IMR-90 (cell line): ENCODE results near the gene IL10. TPM values are rescaled to one million over a fixed set of nuclear protein-coding genes. Genes with fewer than 3 reads are reported as not detected.

ENCODE experiments used
- ATAC-seq: fragments of 200-7000 bp; cut with Tn5 transposase; 2 replicates; pipeline ENCODE4 v1.9.1; 2020; ENCODE audit warnings: low read depth, mild to moderate bottlenecking, moderate library complexity
- BruUV-seq: library from RNA; stranded (reverse); fragments of 400-500 nt; replicated peaks from 2 replicates; lab custom pipeline; 2021; lab: Mats Ljungman, UMichigan
- CTCF ChIA-PET: fragments of 300-600 bp; formaldehyde crosslinking; extraction: SDS; loops from one replicate; lab custom pipeline; 2021; ENCODE audit warnings: antibody characterized with exemption; lab: Yijun Ruan, JAX
- POLR2A ChIA-PET: fragments of 300-600 bp; sonication (Branson Sonifier 250); formaldehyde crosslinking; loops from one replicate; lab custom pipeline; 2022; ENCODE audit warnings: antibody characterized with exemption; ENCODE audit not compliant: unreplicated experiment; lab: Charles Lee
- DNase-seq: peaks from one replicate; pipeline ENCODE4 v3.0.0; 2013
- H2AFZ ChIP-seq: replicated peaks from 2 replicates; pipeline ENCODE3; 2013; ENCODE audit warnings: low read length, mild to moderate bottlenecking; ENCODE audit not compliant: poor library complexity
- H2AK5ac ChIP-seq: 2 replicates; pipeline ENCODE4 v1.6.1; 2013; ENCODE audit warnings: low read depth, low read length, inconsistent platforms
- H2AK9ac ChIP-seq: replicated peaks from 2 replicates; pipeline ENCODE3; 2013; ENCODE audit warnings: mild to moderate bottlenecking, low read depth, low read length, moderate library complexity; ENCODE audit not compliant: poor library complexity
- H2BK120ac ChIP-seq: 2 replicates; pipeline ENCODE4 v1.6.1; 2013; ENCODE audit warnings: low read depth, low read length, inconsistent platforms
- H2BK15ac ChIP-seq: 3 replicates; pipeline ENCODE4 v1.6.1; 2013; ENCODE audit warnings: low read depth, low read length, inconsistent platforms
- H2BK20ac ChIP-seq: 2 replicates; pipeline ENCODE4 v1.6.1; 2013; ENCODE audit warnings: low read depth, mild to moderate bottlenecking, inconsistent platforms, low read length, moderate library complexity
- H2BK5ac ChIP-seq: 2 replicates; pipeline ENCODE4 v1.6.1; 2013; ENCODE audit warnings: mild to moderate bottlenecking, low read depth, low read length, inconsistent platforms; ENCODE audit not compliant: poor library complexity, severe bottlenecking
- H3K14ac ChIP-seq: replicated peaks from 2 replicates; pipeline ENCODE4 v1.6.1; 2013; ENCODE audit warnings: low read depth, low read length, inconsistent platforms
- H3K18ac ChIP-seq: 2 replicates; pipeline ENCODE4 v1.6.1; 2013; ENCODE audit warnings: low read depth, low read length, control low read depth
- H3K23ac ChIP-seq: 2 replicates; pipeline ENCODE4 v1.6.1; 2013; ENCODE audit warnings: low read depth, low read length, inconsistent platforms
- H3K27ac ChIP-seq: 2 replicates; pipeline ENCODE4 v1.5.1; 2013; ENCODE audit warnings: mild to moderate bottlenecking, control low read depth, low read length; ENCODE audit not compliant: insufficient read depth
- H3K27me3 ChIP-seq: 2 replicates; pipeline ENCODE4 v1.6.1; 2013; ENCODE audit warnings: low read length; ENCODE audit not compliant: control insufficient read depth, insufficient read depth
- H3K36me3 ChIP-seq: 2 replicates; pipeline ENCODE4 v1.6.1; 2013; ENCODE audit warnings: low read length, mixed read lengths; ENCODE audit not compliant: control insufficient read depth, insufficient read depth
- H3K4ac ChIP-seq: 2 replicates; pipeline ENCODE4 v1.6.1; 2013; ENCODE audit warnings: low read depth, low read length, inconsistent platforms
- H3K4me1 ChIP-seq: 2 replicates; pipeline ENCODE4 v1.6.1; 2013; ENCODE audit warnings: low read length, mixed read lengths; ENCODE audit not compliant: control insufficient read depth, insufficient read depth
- H3K4me2 ChIP-seq: 2 replicates; pipeline ENCODE4 v1.6.1; 2013; ENCODE audit warnings: low read depth, mild to moderate bottlenecking, control low read depth, low read length, moderate library complexity
- H3K4me3 ChIP-seq: 2 replicates; pipeline ENCODE4 v1.5.1; 2013; ENCODE audit warnings: low read depth, mild to moderate bottlenecking, control low read depth, low read length, moderate library complexity; ENCODE audit not compliant: insufficient read depth
- H3K56ac ChIP-seq: 2 replicates; pipeline ENCODE4 v1.6.1; 2013; ENCODE audit warnings: low read length, inconsistent platforms; ENCODE audit not compliant: insufficient read depth; ENCODE audit errors: extremely low read depth
- H3K79me1 ChIP-seq, 2 experiments: 2 replicates each; pipeline ENCODE4 v1.6.1; 2013; ENCODE audit warnings: low read length in 2 of 2, inconsistent platforms in 1 of 2, low read depth in 1 of 2
- H3K9ac ChIP-seq: 2 replicates; pipeline ENCODE4 v1.6.1; 2013; ENCODE audit warnings: low read depth, low read length, control low read depth
- H3K9me1 ChIP-seq: 2 replicates; pipeline ENCODE4 v1.6.1; 2013; ENCODE audit warnings: low read length, inconsistent platforms; ENCODE audit not compliant: insufficient read depth
- H3K9me3 ChIP-seq: 2 replicates; pipeline ENCODE4 v1.6.1; 2013; ENCODE audit warnings: low read length; ENCODE audit not compliant: control insufficient read depth, insufficient read depth
- H4K20me1 ChIP-seq: 2 replicates; pipeline ENCODE4 v1.6.1; 2013; ENCODE audit warnings: low read length, inconsistent platforms; ENCODE audit not compliant: insufficient read depth
- H4K5ac ChIP-seq: 2 replicates; pipeline ENCODE4 v1.6.1; 2013; ENCODE audit warnings: mild to moderate bottlenecking, low read depth, low read length, control low read depth
- H4K8ac ChIP-seq, 2 experiments: 2 replicates each; pipeline ENCODE4 v1.6.1; 2013; ENCODE audit warnings: low read depth in 2 of 2, low read length in 2 of 2, control low read depth in 1 of 2, inconsistent platforms in 1 of 2
- H4K91ac ChIP-seq: 2 replicates; pipeline ENCODE4 v1.6.1; 2013; ENCODE audit warnings: low read depth, low read length, inconsistent platforms; ENCODE audit not compliant: insufficient read depth
- MAFK ChIP-seq: IDR thresholded peaks from 2 replicates; pipeline ENCODE4 v1.6.1; 2012; ENCODE audit warnings: low read depth, low read length, improper control_type of control experiment
- MAZ ChIP-seq: IDR thresholded peaks from 2 replicates; pipeline ENCODE4 v1.6.1; 2012; ENCODE audit warnings: low read depth, mild to moderate bottlenecking, low read length, improper control_type of control experiment, moderate library complexity, borderline replicate concordance
- MXI1 ChIP-seq: IDR thresholded peaks from 2 replicates; pipeline ENCODE4 v1.6.1; 2012; ENCODE audit warnings: low read depth, mild to moderate bottlenecking, low read length, moderate library complexity, borderline replicate concordance
- POLR2A ChIP-seq: IDR thresholded peaks from 2 replicates; pipeline ENCODE4 v1.6.1; 2012; ENCODE audit warnings: mild to moderate bottlenecking, low read depth, low read length
- WGBS, 2 experiments: methylation state at CpG; one replicate each; pipeline versions ENCODE4 v1.1.5 to v1.1.7; 2013; ENCODE audit warnings: missing lambda C conversion rate in 2 of 2; ENCODE audit not compliant: insufficient read length in 1 of 2; ENCODE audit errors: extremely low coverage in 2 of 2; 5-methylcytosine and 5-hydroxymethylcytosine counted together
- dilution Hi-C: fragments of 300-500 bp; cut with HindIII; formaldehyde crosslinking; loops from one replicate; pipeline ENCODE4 v1.14.3; 2018; ENCODE audit warnings: low sequenced_read_pairs; ENCODE audit not compliant: unreplicated experiment
- in situ Hi-C: fragments of 300-500 bp; cut with MboI; formaldehyde crosslinking; loops from 3 replicates; pipeline ENCODE4 v1.14.3; 2019; ENCODE audit warnings: low sequenced_read_pairs, inconsistent platforms, mixed read lengths
- intact Hi-C: fragments of 100-400 bp; cut with micrococcal nuclease; formaldehyde crosslinking; loops from 2 replicates; pipeline ENCODE4 v1.10.0; 2022
- polyA plus RNA-seq, 3 experiments: library from polyadenylated mRNA; depleted of rRNA; stranded (reverse); fragments of >200 nt; gene quantifications; 2 replicates each; pipeline ENCODE4 v1.2.3, GENCODE V29; 2012; ENCODE audit warnings: low replicate concordance in 1 of 3
- total RNA-seq: library from RNA; depleted of rRNA; stranded (reverse); fragments of >200 nt; gene quantifications from 2 replicates; pipeline ENCODE4 v1.2.3, GENCODE V29; 2012
- TF ChIP-seq, protein P1 (sequence below): fragments of 150-350 bp; IDR thresholded peaks from 2 replicates; pipeline ENCODE4 v1.6.1; 2016; ENCODE audit warnings: low read depth, mild to moderate bottlenecking, low read length, moderate library complexity, borderline replicate concordance
- TF ChIP-seq, protein P2 (sequence below): conservative IDR thresholded peaks from 2 replicates; pipeline ENCODE4 v1.5.1; 2012; ENCODE audit warnings: mild to moderate bottlenecking, low read depth, low read length, improper control_type of control experiment

Gene IL10
- total and polyA plus RNA-seq, 2 of the 4 experiments (the other 2 are of a cell fraction), result not detected

DNA sequence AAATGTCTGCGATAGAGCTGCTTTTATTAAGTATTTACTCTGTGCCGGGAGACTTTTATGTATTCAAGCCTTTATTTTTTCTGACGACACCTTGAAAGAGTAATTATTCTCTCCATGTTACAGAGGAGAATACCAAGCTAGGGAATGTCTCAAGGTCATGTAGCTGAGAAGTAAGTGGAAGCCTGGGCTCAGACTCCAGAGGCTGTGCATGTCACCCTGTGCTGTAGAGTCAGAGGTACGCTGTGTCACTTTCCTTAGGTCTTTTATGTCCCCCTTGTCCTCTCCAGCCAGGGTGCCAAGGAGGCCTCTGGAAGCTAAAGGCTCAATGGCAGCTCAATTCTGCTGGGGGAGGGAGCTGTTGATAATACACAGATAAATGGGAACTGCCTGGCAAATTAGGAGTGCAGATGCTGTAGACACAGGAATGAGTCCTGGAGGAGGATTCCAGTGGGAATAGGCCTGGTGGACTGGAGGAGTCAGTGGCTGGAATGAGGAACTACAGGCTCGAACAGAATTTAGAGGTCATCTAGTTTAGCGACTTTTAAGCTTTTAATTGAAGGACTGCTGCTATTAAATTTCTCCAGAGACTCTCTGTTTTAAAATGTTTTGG, 11.0 kb downstream of the IL10 start:
- CTCF ChIA-PET, result interaction anchor here (0.8 to 2.2 kb wide), 2 partner anchors 8 to 25 kb away, joined by 3 to 5 read pairs; no protein-coding TSS in a partner anchor
- no peak overlapping the region for H3K4me2 ChIP-seq
- dilution Hi-C loops, result no loop called here

More for the DNA sequence above, 11.0 kb downstream of the IL10 start:
- no peak overlapping the region for H4K5ac ChIP-seq
- no peak overlapping the region for H2AK5ac ChIP-seq
- H3K36me3 ChIP-seq, result no peaks in the 10 kb centered on the region
- peaks cover 2% of the 10 kb centered on the region; the same call in 1 of the 2 replicates for H3K9me3 ChIP-seq
- H3K27me3 ChIP-seq, result no peaks in the 10 kb centered on the region
- no peak overlapping the region for H3K4ac ChIP-seq
- H2BK20ac ChIP-seq, result no peak overlapping the region
- H3K79me1 ChIP-seq, result no peaks in the 10 kb centered on the region
- H2AFZ ChIP-seq, result no peak overlapping the region
- no peak overlapping the region for H4K91ac ChIP-seq
- in situ Hi-C loops, result no loop called here
- WGBS, 2 experiments, result no CpG with 5 or more reads among the region's 6 CpGs
- no peak for DNase-seq
- no peaks in the 10 kb centered on the region for H4K20me1 ChIP-seq
- no peaks in the 10 kb centered on the region for H3K4me1 ChIP-seq
- TF ChIP-seq MAZ, result no peak
- TF ChIP-seq, protein P1, sequence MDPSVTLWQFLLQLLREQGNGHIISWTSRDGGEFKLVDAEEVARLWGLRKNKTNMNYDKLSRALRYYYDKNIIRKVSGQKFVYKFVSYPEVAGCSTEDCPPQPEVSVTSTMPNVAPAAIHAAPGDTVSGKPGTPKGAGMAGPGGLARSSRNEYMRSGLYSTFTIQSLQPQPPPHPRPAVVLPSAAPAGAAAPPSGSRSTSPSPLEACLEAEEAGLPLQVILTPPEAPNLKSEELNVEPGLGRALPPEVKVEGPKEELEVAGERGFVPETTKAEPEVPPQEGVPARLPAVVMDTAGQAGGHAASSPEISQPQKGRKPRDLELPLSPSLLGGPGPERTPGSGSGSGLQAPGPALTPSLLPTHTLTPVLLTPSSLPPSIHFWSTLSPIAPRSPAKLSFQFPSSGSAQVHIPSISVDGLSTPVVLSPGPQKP, result no peak
- TF ChIP-seq MXI1, result no peak
- TF ChIP-seq, protein P2, sequence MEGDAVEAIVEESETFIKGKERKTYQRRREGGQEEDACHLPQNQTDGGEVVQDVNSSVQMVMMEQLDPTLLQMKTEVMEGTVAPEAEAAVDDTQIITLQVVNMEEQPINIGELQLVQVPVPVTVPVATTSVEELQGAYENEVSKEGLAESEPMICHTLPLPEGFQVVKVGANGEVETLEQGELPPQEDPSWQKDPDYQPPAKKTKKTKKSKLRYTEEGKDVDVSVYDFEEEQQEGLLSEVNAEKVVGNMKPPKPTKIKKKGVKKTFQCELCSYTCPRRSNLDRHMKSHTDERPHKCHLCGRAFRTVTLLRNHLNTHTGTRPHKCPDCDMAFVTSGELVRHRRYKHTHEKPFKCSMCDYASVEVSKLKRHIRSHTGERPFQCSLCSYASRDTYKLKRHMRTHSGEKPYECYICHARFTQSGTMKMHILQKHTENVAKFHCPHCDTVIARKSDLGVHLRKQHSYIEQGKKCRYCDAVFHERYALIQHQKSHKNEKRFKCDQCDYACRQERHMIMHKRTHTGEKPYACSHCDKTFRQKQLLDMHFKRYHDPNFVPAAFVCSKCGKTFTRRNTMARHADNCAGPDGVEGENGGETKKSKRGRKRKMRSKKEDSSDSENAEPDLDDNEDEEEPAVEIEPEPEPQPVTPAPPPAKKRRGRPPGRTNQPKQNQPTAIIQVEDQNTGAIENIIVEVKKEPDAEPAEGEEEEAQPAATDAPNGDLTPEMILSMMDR, result peak; percentile 21; the same call in 1 of the 2 replicates
- no peak for TF ChIP-seq MAFK
- no peak for TF ChIP-seq POLR2A
- no peak overlapping the region for H2BK120ac ChIP-seq
- ATAC-seq, result no peak
- no peak overlapping the region for H4K8ac ChIP-seq
- H3K9me1 ChIP-seq, result no peaks in the 10 kb centered on the region
- H2BK5ac ChIP-seq, result no peak overlapping the region
- no peak overlapping the region for H3K23ac ChIP-seq
- no peak overlapping the region for H3K4me3 ChIP-seq
- H2AK9ac ChIP-seq, result no peak overlapping the region
- H3K56ac ChIP-seq, result no peak overlapping the region
- intact Hi-C loops, result no loop called here
- no peak overlapping the region for H2BK15ac ChIP-seq
- no peak overlapping the region for H3K14ac ChIP-seq
- no peak overlapping the region for H3K18ac ChIP-seq
- H3K27ac ChIP-seq, result no peak overlapping the region
- H3K9ac ChIP-seq, result no peak overlapping the region
- POLR2A ChIA-PET, result no interaction called here
- BruUV-seq, result no TSS peak
